ENCODE data around the gene RALGPS1. TPM values are rescaled to one million over a fixed set of nuclear protein-coding genes. Genes with fewer than 3 reads are reported as not detected.

RALGPS1 gene
- total RNA-seq, 1 donor from 2014 or later = 21.7 TPM

GRCh38 chr9:127202461-127203169 is 288.0 kb downstream of the RALGPS1 start:
- H3K4me3 Mint-ChIP-seq = no peak overlapping the region
- intact Hi-C loops (cut with micrococcal nuclease) = no loop called here
- no peak for TF ChIP-seq CTCF (IDR thresholded peaks at IDR 0.05)
- no peaks in the 10 kb centered on the region for H3K27me3 Mint-ChIP-seq
- no peaks in the 10 kb centered on the region for H3K9me3 Mint-ChIP-seq
- CTCF ChIA-PET = interaction anchor here (9.5 kb wide), 1 partner anchor 263 kb away, joined by 150 read pairs; no protein-coding TSS in a partner anchor
- H3K4me1 Mint-ChIP-seq = no peaks in the 10 kb centered on the region
- no peak overlapping the region for H3K27ac Mint-ChIP-seq
- POLR2A ChIA-PET = no interaction called here
- DNase-seq (no peak), ATAC-seq (ENCODE audit: low read depth) (no peak)
- H3K36me3 Mint-ChIP-seq (ENCODE audit: low read depth) = peaks cover 2% of the 10 kb centered on the region

- no peaks in the 10 kb centered on the region for H3K27me3 Mint-ChIP-seq
- no peak for TF ChIP-seq CTCF (IDR thresholded peaks at IDR 0.05)
- H3K36me3 Mint-ChIP-seq (ENCODE audit: low read depth) = peaks cover 2% of the 10 kb centered on the region
- DNase-seq = no peak
- POLR2A ChIA-PET = no interaction called here
- CTCF ChIA-PET = interaction anchor here (0.8 kb wide), 1 partner anchor 263 kb away, joined by 3 read pairs; no protein-coding TSS in a partner anchor
- no peak for ATAC-seq (ENCODE audit: low read depth)
- no peak overlapping the region for H3K27ac Mint-ChIP-seq
- no peaks in the 10 kb centered on the region for H3K4me1 Mint-ChIP-seq
- H3K9me3 Mint-ChIP-seq = no peaks in the 10 kb centered on the region
- no peak overlapping the region for H3K4me3 Mint-ChIP-seq
- intact Hi-C loops (cut with micrococcal nuclease) = no loop called here
Observed at GRCh38 chr9:127203681-127204327, 289.2 kb downstream of the RALGPS1 start.

GRCh38 chr9:127204771-127205470 is 290.3 kb downstream of the RALGPS1 start:
- H3K4me1 Mint-ChIP-seq = no peaks in the 10 kb centered on the region
- no peaks in the 10 kb centered on the region for H3K9me3 Mint-ChIP-seq
- TF ChIP-seq CTCF (IDR thresholded peaks at IDR 0.05) = no peak
- intact Hi-C loops (cut with micrococcal nuclease) = no loop called here
- peaks cover 2% of the 10 kb centered on the region for H3K36me3 Mint-ChIP-seq (ENCODE audit: low read depth)
- no peak for ATAC-seq (ENCODE audit: low read depth)
- ChIA-PET POLR2A (no interaction called here), CTCF (no interaction called here)
- no peak overlapping the region for H3K27ac Mint-ChIP-seq
- no peak overlapping the region for H3K4me3 Mint-ChIP-seq
- H3K27me3 Mint-ChIP-seq = no peaks in the 10 kb centered on the region
- DNase-seq = no peak

GRCh38 chr9:127205952-127206351 is 291.4 kb downstream of the RALGPS1 start:
- Mint-ChIP-seq H3K27me3 (no peaks in the 10 kb centered on the region), H3K9me3 (no peaks in the 10 kb centered on the region), H3K4me1 (no peaks in the 10 kb centered on the region), H3K36me3 (ENCODE audit: low read depth) (peaks cover 2% of the 10 kb centered on the region), H3K27ac (no peak overlapping the region), H3K4me3 (no peak overlapping the region)
- ChIA-PET POLR2A (no interaction called here), CTCF (no interaction called here)
- DNase-seq (no peak), ATAC-seq (ENCODE audit: low read depth) (no peak)
- intact Hi-C loops (cut with micrococcal nuclease) = no loop called here
- TF ChIP-seq CTCF (IDR thresholded peaks at IDR 0.05) = no peak

- Mint-ChIP-seq H3K4me1 (no peaks in the 10 kb centered on the region), H3K27me3 (no peaks in the 10 kb centered on the region), H3K27ac (no peak overlapping the region), H3K9me3 (no peaks in the 10 kb centered on the region), H3K36me3 (ENCODE audit: low read depth) (peaks cover 2% of the 10 kb centered on the region), H3K4me3 (no peak overlapping the region)
- intact Hi-C loops (cut with micrococcal nuclease) = no loop called here
- no peak for ATAC-seq (ENCODE audit: low read depth)
- POLR2A ChIA-PET = no interaction called here
- TF ChIP-seq CTCF (IDR thresholded peaks at IDR 0.05) = no peak
- CTCF ChIA-PET = no interaction called here
- no peak for DNase-seq
Observed at GRCh38 chr9:127206666-127207065, 292.1 kb downstream of the RALGPS1 start.
